Dermis blood vessel endothelial cell (primary cell): ENCODE measurements around the gene MED12L. TPM values are rescaled to one million over a fixed set of nuclear protein-coding genes. Genes with fewer than 3 reads are reported as not detected.
"Not testable (repeated sequence)": the region's sequence is repeated elsewhere in the genome, so short reads cannot be mapped to it uniquely, and the experiment has no call there.

Experiments
- DNase-seq: peaks from one replicate; pipeline ENCODE4 v3.0.0; 2010
- total RNA-seq: library from RNA; depleted of rRNA; stranded (reverse); fragments of >200 nt; gene quantifications from 2 replicates; pipeline ENCODE4 v1.2.3, GENCODE V29; 2014

The MED12L gene
- total RNA-seq, 1 donor from 2014 or later, result under 0.01 TPM

GRCh38 chr3:151384741-151385174 lies 299.3 kb downstream of the MED12L start, which contains the start of gene P2RY12:
P2RY12 (minus strand) TSS chr3:151384753; CDS start chr3:151338845, 45,908 bp downstream.
- no peak for DNase-seq

- no peak for DNase-seq
Observed at GRCh38 chr3:151386056-151386455, 300.6 kb downstream of the MED12L start.

- no peak for DNase-seq
Observed at GRCh38 chr3:151387432-151387831, 302.0 kb downstream of the MED12L start.

GRCh38 chr3:151387842-151388241 lies 302.4 kb downstream of the MED12L start:
- DNase-seq, result no peak

- no peak for DNase-seq
Observed at GRCh38 chr3:151391720-151392119, 306.3 kb downstream of the MED12L start.

GRCh38 chr3:151392191-151392590 lies 306.7 kb downstream of the MED12L start:
- DNase-seq, result not testable (repeated sequence)

- DNase-seq, result no peak
Observed at GRCh38 chr3:151393146-151393830, 307.8 kb downstream of the MED12L start.

- no peak for DNase-seq
Observed at GRCh38 chr3:151393941-151394340, 308.5 kb downstream of the MED12L start.

GRCh38 chr3:151394611-151395010 lies 309.1 kb downstream of the MED12L start:
- DNase-seq, result no peak

- DNase-seq, result no peak
Observed at GRCh38 chr3:151395806-151396205, 310.3 kb downstream of the MED12L start.

GRCh38 chr3:151398895-151399294 lies 313.4 kb downstream of the MED12L start:
- no peak for DNase-seq

- DNase-seq, result no peak
Observed at GRCh38 chr3:151400341-151400740, 314.9 kb downstream of the MED12L start.

GRCh38 chr3:151402349-151402748 lies 316.9 kb downstream of the MED12L start:
- no peak for DNase-seq

- DNase-seq, result no peak
Observed at GRCh38 chr3:151403246-151403645, 317.8 kb downstream of the MED12L start.

- no peak for DNase-seq
Observed at GRCh38 chr3:151404316-151404715, 318.9 kb downstream of the MED12L start.

GRCh38 chr3:151407928-151408327 lies 322.5 kb downstream of the MED12L start:
- no peak for DNase-seq

GRCh38 chr3:151410891-151411559 lies 325.6 kb downstream of the MED12L start:
- DNase-seq, result no peak

GRCh38 chr3:151412989-151413388 lies 327.5 kb downstream of the MED12L start:
- no peak for DNase-seq

- DNase-seq, result no peak
Observed at GRCh38 chr3:151415289-151415688, 329.8 kb downstream of the MED12L start.

- DNase-seq, result no peak
Observed at GRCh38 chr3:151419806-151420205, 334.3 kb downstream of the MED12L start.

- no peak for DNase-seq
Observed at GRCh38 chr3:151421938-151422337, 336.5 kb downstream of the MED12L start.

GRCh38 chr3:151423091-151423490 lies 337.6 kb downstream of the MED12L start:
- no peak for DNase-seq

GRCh38 chr3:151425627-151426340 lies 340.3 kb downstream of the MED12L start:
- no peak for DNase-seq

GRCh38 chr3:151426341-151426657 lies 340.8 kb downstream of the MED12L start:
- no peak for DNase-seq
